ENCODE measurements around the gene XRCC5.

The XRCC5 gene

DNA sequence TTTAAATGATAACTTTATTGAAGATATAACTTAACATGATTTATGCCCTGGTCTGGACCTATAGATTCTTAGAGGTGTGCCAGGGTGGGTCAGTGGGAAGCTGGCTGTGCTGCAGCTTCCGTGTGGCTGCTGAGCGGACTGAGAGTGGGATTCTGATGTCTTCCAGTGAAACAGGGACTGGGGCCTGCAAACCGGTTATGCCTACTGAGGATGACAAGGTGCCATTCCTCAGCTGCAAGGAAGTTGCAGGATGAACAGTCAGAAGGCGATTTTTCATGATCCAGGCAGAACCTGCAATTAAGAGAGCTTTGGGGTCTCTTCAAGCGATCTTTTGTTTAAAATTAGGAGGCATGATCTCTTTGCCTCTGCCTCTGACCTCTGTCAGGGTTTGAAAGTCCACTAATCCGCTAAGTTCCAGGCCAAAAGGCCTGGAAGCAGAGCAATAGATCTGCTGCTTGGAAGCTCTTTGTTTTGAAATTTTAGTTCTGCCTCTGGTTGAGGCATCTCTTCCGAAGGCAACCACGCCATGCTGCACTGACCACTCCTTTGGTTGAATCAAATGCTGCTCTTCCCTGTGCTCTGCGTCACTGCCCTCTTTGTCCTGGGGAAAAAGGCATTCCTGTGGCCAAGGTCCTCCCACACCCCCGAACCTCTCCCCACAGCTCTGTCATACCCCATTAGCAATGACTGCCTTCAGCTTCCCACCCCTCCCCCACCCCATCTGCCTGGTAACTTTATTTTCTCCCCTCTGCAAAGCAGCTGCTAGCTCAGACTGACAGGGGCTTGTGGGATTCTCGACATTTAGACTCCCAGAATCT lies 25.5 kb upstream of the XRCC5 start:
- H4K20me1 ChIP-seq (ENCODE audit: low read depth, low read length): no peaks in the 10 kb centered on the region
- no peak overlapping the region for H3K4me3 ChIP-seq (ENCODE audit: insufficient read depth, low read length, poor library complexity, severe bottlenecking)
- H3K4me2 ChIP-seq (ENCODE audit: low read depth, low read length, poor library complexity, severe bottlenecking): no peak overlapping the region
- no peaks in the 10 kb centered on the region for H3K9me3 ChIP-seq (ENCODE audit: insufficient read depth, low read length)
- H3K9ac ChIP-seq (ENCODE audit: low read length): no peak overlapping the region
- H3K9me2 ChIP-seq (replicated peaks; ENCODE audit: insufficient read depth, low read length): no peaks in the 10 kb centered on the region
- no peaks in the 10 kb centered on the region for H3K36me3 ChIP-seq (ENCODE audit: low read length)
- no peaks in the 10 kb centered on the region for H3K27me3 ChIP-seq (ENCODE audit: low read length)
- no peaks in the 10 kb centered on the region for H3F3A ChIP-seq (ENCODE audit: insufficient read depth)
- H2AFZ ChIP-seq (ENCODE audit: low read depth, low read length, severe bottlenecking): no peak overlapping the region
- no peak for TF ChIP-seq EZH2phosphoT487 (conservative IDR thresholded peaks at IDR 0.05; ENCODE audit: low read length)
- TF ChIP-seq, protein P1, sequence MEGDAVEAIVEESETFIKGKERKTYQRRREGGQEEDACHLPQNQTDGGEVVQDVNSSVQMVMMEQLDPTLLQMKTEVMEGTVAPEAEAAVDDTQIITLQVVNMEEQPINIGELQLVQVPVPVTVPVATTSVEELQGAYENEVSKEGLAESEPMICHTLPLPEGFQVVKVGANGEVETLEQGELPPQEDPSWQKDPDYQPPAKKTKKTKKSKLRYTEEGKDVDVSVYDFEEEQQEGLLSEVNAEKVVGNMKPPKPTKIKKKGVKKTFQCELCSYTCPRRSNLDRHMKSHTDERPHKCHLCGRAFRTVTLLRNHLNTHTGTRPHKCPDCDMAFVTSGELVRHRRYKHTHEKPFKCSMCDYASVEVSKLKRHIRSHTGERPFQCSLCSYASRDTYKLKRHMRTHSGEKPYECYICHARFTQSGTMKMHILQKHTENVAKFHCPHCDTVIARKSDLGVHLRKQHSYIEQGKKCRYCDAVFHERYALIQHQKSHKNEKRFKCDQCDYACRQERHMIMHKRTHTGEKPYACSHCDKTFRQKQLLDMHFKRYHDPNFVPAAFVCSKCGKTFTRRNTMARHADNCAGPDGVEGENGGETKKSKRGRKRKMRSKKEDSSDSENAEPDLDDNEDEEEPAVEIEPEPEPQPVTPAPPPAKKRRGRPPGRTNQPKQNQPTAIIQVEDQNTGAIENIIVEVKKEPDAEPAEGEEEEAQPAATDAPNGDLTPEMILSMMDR (IDR thresholded peaks at IDR 0.05; ENCODE audit: insufficient read depth, low read length, poor library complexity, severe bottlenecking): no peak
- H3K79me2 ChIP-seq (ENCODE audit: insufficient read depth, low read length): no peaks in the 10 kb centered on the region
- H3K27ac ChIP-seq (ENCODE audit: low read depth, low read length): no peak overlapping the region

DNA sequence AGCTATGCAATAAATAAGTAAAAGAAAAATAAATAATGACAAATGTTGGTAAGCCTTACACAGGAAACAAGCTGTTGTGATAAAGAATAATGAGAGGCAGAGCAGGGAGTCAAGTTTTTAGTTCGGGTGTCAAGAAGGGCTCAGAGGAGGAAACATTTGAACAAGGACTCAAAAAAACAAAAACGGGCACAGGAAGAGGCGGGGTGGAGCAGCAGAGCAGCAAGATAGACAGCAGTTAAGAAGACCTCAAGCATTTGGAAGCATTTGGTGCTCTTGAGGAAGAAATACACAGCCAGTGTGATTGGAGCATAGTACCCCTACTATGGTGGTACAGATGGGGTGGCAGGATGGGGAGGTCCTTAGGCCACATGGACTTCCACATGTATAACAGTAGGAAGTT lies 24.6 kb upstream of the XRCC5 start:
- Histone ChIP-seq H3K9me3 (ENCODE audit: insufficient read depth, low read length) (no peaks in the 10 kb centered on the region), H3K9me2 (replicated peaks; ENCODE audit: insufficient read depth, low read length) (no peaks in the 10 kb centered on the region), H3F3A (ENCODE audit: insufficient read depth) (no peaks in the 10 kb centered on the region), H3K27me3 (ENCODE audit: low read length) (no peaks in the 10 kb centered on the region), H3K4me2 (ENCODE audit: low read depth, low read length, poor library complexity, severe bottlenecking) (no peak overlapping the region), H2AFZ (ENCODE audit: low read depth, low read length, severe bottlenecking) (peak overlapping the region; percentile 25), H3K36me3 (ENCODE audit: low read length) (no peaks in the 10 kb centered on the region), H3K27ac (ENCODE audit: low read depth, low read length) (no peak overlapping the region), H4K20me1 (ENCODE audit: low read depth, low read length) (no peaks in the 10 kb centered on the region), H3K79me2 (ENCODE audit: insufficient read depth, low read length) (no peaks in the 10 kb centered on the region), H3K4me3 (ENCODE audit: insufficient read depth, low read length, poor library complexity, severe bottlenecking) (no peak overlapping the region), H3K9ac (ENCODE audit: low read length) (no peak overlapping the region)
- TF ChIP-seq, protein P1 (IDR thresholded peaks at IDR 0.05; ENCODE audit: insufficient read depth, low read length, poor library complexity, severe bottlenecking): no peak
- no peak for TF ChIP-seq EZH2phosphoT487 (conservative IDR thresholded peaks at IDR 0.05; ENCODE audit: low read length)

DNA sequence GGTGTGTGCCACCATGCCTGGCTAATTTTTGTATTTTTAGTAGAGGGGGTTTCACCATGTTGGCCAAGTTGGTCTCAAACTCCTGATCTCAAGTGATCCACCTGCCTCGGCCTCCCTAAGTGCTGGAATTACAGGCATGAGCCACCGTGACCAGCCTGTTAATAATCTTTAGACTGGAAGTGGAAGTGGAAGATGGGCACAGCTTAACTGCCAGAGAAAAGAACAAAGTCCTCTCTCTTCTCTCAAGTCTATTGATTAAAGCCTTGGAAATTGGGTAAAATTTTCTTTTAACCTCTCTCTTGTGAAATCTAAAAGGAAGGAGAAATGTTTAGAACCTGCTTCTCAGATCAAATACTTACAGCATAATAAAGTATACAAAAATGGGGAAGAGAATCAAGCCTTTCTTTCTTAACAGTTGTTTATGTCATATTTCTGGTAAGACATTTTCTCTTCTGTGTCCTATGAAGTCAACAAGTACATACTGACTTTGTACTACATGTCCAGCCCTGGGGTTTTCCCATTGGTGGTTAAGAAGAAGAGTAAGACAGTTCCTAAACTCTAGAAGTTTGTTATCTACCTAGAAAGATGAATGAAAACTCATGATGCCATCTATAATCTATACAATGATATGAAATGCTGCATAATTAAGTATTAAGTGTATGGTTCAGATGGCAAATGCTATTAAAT lies 22.8 kb upstream of the XRCC5 start:
- H3K9me3 ChIP-seq (ENCODE audit: insufficient read depth, low read length): no peaks in the 10 kb centered on the region
- H3K4me2 ChIP-seq (ENCODE audit: low read depth, low read length, poor library complexity, severe bottlenecking): no peak overlapping the region
- TF ChIP-seq EZH2phosphoT487 (conservative IDR thresholded peaks at IDR 0.05; ENCODE audit: low read length): no peak
- TF ChIP-seq, protein P1 (IDR thresholded peaks at IDR 0.05; ENCODE audit: insufficient read depth, low read length, poor library complexity, severe bottlenecking): no peak
- H3K27ac ChIP-seq (ENCODE audit: low read depth, low read length): no peak overlapping the region
- H3K79me2 ChIP-seq (ENCODE audit: insufficient read depth, low read length): no peaks in the 10 kb centered on the region
- H2AFZ ChIP-seq (ENCODE audit: low read depth, low read length, severe bottlenecking): no peak overlapping the region
- no peaks in the 10 kb centered on the region for H3K9me2 ChIP-seq (replicated peaks; ENCODE audit: insufficient read depth, low read length)
- no peaks in the 10 kb centered on the region for H4K20me1 ChIP-seq (ENCODE audit: low read depth, low read length)
- no peaks in the 10 kb centered on the region for H3K27me3 ChIP-seq (ENCODE audit: low read length)
- H3K36me3 ChIP-seq (ENCODE audit: low read length): no peaks in the 10 kb centered on the region
- H3K9ac ChIP-seq (ENCODE audit: low read length): no peak overlapping the region
- no peaks in the 10 kb centered on the region for H3F3A ChIP-seq (ENCODE audit: insufficient read depth)
- no peak overlapping the region for H3K4me3 ChIP-seq (ENCODE audit: insufficient read depth, low read length, poor library complexity, severe bottlenecking)

All from SU-DHL-6 (cell line).